Endothelial cell (in vitro differentiated cells): ENCODE results near the gene ACKR3. TPM values are rescaled to one million over a fixed set of nuclear protein-coding genes. Genes with fewer than 3 reads are reported as not detected.
A peak's percentile ranks its signal among the peaks of the same experiment; 100 is the strongest.

Experiments
- DNase-seq: peaks from one replicate; pipeline ENCODE4 v3.0.0; 2021; ENCODE audit warnings: low spot score
- H3K27ac Mint-ChIP-seq: one replicate; pipeline ENCODE4 v1.8.0; 2021; ENCODE audit warnings: mixed read lengths, inconsistent platforms; ENCODE audit not compliant: unreplicated experiment
- H3K27me3 Mint-ChIP-seq: one replicate; pipeline ENCODE4 v1.8.0; 2021; ENCODE audit warnings: mild to moderate bottlenecking, moderate library complexity, mixed read lengths, inconsistent platforms; ENCODE audit not compliant: unreplicated experiment
- H3K36me3 Mint-ChIP-seq: one replicate; pipeline ENCODE4 v1.8.0; 2021; ENCODE audit warnings: mild to moderate bottlenecking, low read depth, mixed read lengths, inconsistent platforms; ENCODE audit not compliant: unreplicated experiment
- H3K4me1 Mint-ChIP-seq: one replicate; pipeline ENCODE4 v1.8.0; 2021; ENCODE audit warnings: mild to moderate bottlenecking, mixed read lengths, inconsistent platforms; ENCODE audit not compliant: unreplicated experiment
- H3K4me3 Mint-ChIP-seq: one replicate; pipeline ENCODE4 v1.8.0; 2021; ENCODE audit warnings: mild to moderate bottlenecking, mixed read lengths, inconsistent platforms; ENCODE audit not compliant: unreplicated experiment
- H3K9me3 Mint-ChIP-seq: one replicate; pipeline ENCODE4 v1.8.0; 2021; ENCODE audit warnings: mixed read lengths, inconsistent platforms; ENCODE audit not compliant: unreplicated experiment
- total RNA-seq: library from RNA; stranded (reverse); fragmentation: NEBNext Ultra II Directional; extraction: Animal tissue kit (Norgen Biotek cat#: 25700); gene quantifications from one replicate; pipeline ENCODE4 v1.2.1, GENCODE V29; 2021; ENCODE audit not compliant: unreplicated experiment
- TF ChIP-seq, protein P1 (sequence below): fragments of 200-600 bp; sonication (generic); IDR thresholded peaks from one replicate; pipeline ENCODE4 v1.5.0; 2021; ENCODE audit warnings: antibody characterized with exemption; ENCODE audit not compliant: unreplicated experiment

ACKR3 gene
- total RNA-seq, 1 donor from 2014 or later, result 24.8 TPM

DNA sequence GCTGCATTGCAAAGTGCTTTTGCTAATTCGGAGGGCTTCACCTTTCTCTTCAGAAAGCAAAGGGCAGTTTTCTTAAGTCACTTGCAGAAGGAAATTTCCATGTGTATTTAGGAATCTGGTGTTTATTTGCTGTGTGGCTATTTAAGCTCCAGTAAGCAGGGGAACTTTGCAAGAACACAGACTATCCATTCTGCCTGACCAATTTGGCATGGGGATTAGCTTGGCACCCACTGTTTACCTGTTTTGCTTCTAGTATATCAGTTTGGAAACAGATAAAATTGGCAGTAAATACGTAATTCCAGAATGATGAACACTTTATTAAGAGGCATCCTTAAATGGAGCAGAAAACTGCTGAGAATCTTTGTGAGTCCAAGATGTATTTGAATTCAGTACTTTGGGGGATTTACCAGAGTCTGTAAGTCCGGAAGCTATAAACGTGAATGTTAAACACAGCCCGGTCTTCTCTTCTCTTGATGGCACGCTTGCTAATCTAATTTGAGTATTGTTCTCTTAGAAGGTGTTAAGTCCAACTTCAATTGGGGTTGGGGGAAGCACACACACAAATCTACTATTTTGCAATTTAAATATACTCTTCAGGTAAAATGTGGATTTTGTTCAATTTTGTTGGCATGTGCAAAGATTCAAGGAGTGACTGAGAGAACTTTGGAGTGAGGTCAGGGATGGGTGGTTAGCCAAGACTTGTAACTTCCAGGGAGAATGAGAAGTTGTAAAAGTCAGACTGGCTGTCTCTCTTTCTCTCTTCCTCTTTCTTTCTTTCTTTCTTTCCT is 650 bp downstream of the ACKR3 start:
- H3K9me3 Mint-ChIP-seq, result no peaks in the 10 kb centered on the region
- no peak for DNase-seq
- H3K36me3 Mint-ChIP-seq, result peaks cover 3% of the 10 kb centered on the region
- peak overlapping the region; percentile 85 for H3K4me3 Mint-ChIP-seq
- TF ChIP-seq, protein P1, sequence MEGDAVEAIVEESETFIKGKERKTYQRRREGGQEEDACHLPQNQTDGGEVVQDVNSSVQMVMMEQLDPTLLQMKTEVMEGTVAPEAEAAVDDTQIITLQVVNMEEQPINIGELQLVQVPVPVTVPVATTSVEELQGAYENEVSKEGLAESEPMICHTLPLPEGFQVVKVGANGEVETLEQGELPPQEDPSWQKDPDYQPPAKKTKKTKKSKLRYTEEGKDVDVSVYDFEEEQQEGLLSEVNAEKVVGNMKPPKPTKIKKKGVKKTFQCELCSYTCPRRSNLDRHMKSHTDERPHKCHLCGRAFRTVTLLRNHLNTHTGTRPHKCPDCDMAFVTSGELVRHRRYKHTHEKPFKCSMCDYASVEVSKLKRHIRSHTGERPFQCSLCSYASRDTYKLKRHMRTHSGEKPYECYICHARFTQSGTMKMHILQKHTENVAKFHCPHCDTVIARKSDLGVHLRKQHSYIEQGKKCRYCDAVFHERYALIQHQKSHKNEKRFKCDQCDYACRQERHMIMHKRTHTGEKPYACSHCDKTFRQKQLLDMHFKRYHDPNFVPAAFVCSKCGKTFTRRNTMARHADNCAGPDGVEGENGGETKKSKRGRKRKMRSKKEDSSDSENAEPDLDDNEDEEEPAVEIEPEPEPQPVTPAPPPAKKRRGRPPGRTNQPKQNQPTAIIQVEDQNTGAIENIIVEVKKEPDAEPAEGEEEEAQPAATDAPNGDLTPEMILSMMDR, result no peak
- H3K27me3 Mint-ChIP-seq, result peaks cover 4% of the 10 kb centered on the region
- no peak overlapping the region for H3K27ac Mint-ChIP-seq
- peaks cover 39% of the 10 kb centered on the region for H3K4me1 Mint-ChIP-seq

DNA sequence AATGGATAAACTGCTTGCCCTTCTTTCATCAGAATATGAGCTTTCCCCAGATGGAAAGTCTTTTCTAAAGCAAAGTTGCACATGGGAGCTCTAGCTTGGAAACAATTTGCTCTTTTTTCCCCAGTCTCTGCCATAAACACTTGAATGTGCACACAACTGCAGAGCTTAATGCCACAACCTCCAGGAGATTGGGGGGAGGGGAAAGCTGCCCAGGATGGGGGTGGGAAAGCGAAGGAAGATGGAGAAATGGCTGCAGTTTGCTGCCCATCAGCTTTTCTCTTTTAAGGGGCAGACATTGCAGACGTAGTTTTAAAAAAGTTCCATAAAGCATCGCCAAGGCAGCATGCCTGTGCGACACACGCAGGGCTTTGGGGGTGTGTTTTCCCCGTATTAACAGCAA is 1.5 kb downstream of the ACKR3 start:
- TF ChIP-seq, protein P1, result no peak
- H3K27me3 Mint-ChIP-seq, result peaks cover 4% of the 10 kb centered on the region
- peaks cover 3% of the 10 kb centered on the region for H3K36me3 Mint-ChIP-seq
- no peak for DNase-seq
- no peak overlapping the region for H3K27ac Mint-ChIP-seq
- H3K4me1 Mint-ChIP-seq, result peaks cover 41% of the 10 kb centered on the region
- H3K4me3 Mint-ChIP-seq, result peak overlapping the region; percentile 85
- no peaks in the 10 kb centered on the region for H3K9me3 Mint-ChIP-seq

DNA sequence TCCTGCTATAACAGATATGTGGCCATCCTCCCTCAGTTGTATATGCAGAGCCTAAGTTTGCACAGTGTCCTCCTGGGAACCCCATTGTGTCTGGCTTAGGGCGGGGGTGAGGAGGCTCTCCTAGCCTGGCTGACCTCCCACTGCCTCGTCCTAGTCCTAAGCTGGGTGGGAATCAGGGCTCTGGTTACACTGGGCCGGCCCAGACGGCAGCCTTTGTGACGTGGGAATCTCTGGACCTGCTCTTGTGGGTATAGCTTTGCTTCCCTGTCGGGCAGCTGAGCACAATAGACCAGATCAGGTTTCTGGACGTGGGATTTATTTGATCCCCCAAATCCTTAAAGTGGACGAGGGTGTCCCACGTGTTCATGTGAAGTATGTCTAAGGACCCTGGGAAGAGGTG is 2.9 kb downstream of the ACKR3 start:
- no peak for DNase-seq
- TF ChIP-seq, protein P1, result no peak
- peaks cover 8% of the 10 kb centered on the region for H3K36me3 Mint-ChIP-seq
- H3K9me3 Mint-ChIP-seq, result no peaks in the 10 kb centered on the region
- peaks cover 4% of the 10 kb centered on the region for H3K27me3 Mint-ChIP-seq
- peaks cover 34% of the 10 kb centered on the region for H3K4me1 Mint-ChIP-seq
- peak overlapping the region; percentile 59 for H3K4me3 Mint-ChIP-seq
- no peak overlapping the region for H3K27ac Mint-ChIP-seq

DNA sequence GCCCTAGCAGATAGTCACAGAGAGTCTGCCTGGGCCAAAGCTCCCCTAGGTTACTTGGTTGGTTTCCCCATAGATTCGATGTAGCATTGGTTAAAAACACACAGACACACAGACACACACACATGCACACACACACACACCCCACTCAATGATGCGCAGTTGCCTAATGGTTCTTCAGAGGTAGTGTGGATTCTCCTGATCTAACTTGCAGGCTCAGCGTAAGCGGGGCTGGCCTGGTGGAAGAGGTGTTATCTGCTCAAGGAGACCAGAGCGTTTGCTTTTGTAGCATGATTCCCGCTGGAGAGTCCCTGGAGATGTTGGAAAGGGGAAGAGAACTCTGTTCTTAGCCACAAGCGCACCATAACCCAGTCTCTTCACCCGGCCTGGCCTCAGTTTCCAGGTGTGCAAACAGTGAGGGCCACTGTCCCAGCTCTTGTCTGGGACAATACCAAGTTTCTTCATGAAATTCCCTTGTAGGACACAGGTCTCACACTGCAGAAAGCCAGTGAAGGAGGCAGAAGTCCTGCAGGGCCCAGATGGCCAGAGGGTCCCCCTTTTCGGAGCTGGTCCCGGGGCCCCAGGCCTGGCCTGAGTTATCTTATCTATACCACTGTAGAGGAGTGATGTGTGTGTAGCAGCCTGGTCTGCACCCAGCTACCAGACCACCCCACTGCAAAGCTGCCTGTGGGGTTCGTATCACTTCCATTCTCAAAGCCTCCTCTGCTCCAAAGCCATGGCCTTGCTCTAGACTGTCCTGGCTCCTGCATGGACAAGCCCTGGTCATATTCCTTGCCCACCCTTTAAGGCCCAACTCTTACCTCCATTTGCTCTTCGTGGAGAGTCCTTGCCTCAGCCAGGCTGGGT is 3.7 kb downstream of the ACKR3 start:
- peak overlapping the region; percentile 65 for H3K4me3 Mint-ChIP-seq
- H3K9me3 Mint-ChIP-seq, result no peaks in the 10 kb centered on the region
- TF ChIP-seq, protein P1, result no peak
- no peak for DNase-seq
- peaks cover 1% of the 10 kb centered on the region for H3K27me3 Mint-ChIP-seq
- no peak overlapping the region for H3K27ac Mint-ChIP-seq
- H3K36me3 Mint-ChIP-seq, result peaks cover 8% of the 10 kb centered on the region
- H3K4me1 Mint-ChIP-seq, result peaks cover 34% of the 10 kb centered on the region
